Activated CD4-positive, alpha-beta T cell treated with anti-CD3 and anti-CD28 coated beads, Interleukin-2, amount 50 U/mL, for 48 hours (primary cell): ENCODE measurements around the gene ALKBH3.

Experiments used
- DNase-seq, 2 experiments: peaks; one replicate each; pipeline ENCODE4 v3.0.0-alpha.2; 2020

ALKBH3 gene

DNA sequence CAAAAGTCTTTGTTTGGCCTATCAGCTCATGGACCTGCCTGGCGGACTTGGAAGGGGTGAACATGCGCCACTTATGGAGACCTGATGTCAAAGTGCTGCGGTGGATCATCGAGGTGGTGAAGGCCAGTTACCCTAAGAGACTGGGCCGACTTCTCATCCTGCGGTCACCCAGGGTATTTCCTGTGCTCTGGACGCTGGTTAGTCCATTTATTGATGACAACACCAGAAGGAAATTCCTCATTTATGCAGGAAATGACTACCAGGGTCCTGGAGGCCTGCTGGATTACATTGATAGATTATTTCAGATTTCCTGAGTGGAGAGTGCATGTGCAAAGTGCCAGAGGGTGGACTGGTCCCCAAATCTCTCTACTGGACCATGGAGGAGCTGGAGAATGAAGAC, 17.9 kb downstream of the ALKBH3 start:
- DNase-seq = no peak

DNA sequence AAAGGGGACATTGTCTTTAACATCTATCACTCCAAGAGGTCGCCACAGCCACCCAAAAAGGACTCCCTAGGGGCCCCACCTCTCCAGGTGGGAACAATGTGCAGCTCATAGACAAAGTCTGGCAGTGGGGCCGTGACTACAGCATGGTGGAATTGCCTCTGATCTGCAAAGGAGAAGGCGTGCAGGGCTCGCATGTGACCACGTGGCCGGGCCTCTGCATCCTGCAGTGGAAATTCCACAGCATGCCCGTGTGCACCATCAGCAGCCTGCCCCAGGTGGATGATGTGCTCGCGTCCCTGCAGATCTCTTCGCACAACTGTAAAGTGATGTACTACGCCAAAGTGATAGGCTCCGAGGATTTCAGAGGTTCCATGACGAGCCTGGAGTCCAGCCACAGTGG, 18.5 kb downstream of the ALKBH3 start:
- no peak for DNase-seq

DNA sequence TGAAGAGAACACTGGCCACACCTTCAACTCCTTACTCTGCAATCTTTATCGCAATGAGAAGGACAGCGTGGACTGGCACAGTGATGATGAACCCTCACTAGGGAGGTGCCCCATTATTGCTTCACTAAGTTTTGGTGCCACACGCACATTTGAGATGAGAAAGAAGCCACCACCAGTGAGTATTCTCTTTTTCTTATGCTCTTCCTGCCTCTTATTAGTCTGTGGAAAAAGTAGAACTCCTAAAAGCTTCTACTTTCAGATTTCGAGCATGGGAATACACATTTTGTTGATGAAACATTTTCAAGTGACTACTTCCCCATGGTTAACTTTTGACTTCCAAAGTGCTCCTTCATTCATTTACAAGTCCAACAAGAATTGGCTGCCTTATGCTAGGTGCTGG, 20.9 kb downstream of the ALKBH3 start:
- DNase-seq = no peak

DNA sequence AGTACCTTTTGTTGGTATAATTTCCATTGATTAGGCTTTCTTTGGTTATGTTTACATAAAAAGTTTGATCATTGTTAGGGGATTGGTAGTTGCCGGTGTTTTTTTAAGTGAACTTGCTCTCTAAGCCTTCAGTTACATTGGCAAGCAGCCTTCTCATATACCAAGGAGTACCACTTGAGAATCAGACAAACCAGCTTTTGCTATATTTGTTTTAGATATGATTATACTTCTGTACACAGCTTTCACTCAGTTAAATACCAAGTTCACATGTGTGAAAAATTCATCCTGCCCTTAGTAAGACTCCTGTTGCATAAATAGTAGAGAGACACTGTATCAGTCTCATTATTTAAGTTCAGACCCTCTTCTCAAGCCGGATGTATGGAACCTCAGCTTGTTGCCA, 22.4 kb downstream of the ALKBH3 start:
- no peak for DNase-seq

DNA sequence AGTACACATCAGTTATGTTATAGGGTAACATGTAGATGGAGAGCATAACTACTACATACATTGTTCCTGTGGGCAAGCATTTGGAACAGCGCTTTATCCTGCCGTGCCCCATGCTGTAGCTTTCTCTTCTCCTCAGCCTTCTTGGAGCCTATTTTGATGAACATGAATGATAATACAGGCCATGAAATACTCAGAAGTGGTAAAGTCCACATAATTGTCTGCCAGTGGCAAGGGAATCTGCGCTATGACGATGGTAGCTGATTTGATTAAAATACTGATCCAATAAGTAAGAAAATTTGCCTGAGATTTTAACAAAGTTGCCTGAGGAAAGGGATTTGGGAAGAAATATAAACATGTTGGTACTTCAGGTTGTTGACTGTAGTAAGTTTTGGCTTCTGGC, 23.3 kb downstream of the ALKBH3 start:
- DNase-seq = no peak

DNA sequence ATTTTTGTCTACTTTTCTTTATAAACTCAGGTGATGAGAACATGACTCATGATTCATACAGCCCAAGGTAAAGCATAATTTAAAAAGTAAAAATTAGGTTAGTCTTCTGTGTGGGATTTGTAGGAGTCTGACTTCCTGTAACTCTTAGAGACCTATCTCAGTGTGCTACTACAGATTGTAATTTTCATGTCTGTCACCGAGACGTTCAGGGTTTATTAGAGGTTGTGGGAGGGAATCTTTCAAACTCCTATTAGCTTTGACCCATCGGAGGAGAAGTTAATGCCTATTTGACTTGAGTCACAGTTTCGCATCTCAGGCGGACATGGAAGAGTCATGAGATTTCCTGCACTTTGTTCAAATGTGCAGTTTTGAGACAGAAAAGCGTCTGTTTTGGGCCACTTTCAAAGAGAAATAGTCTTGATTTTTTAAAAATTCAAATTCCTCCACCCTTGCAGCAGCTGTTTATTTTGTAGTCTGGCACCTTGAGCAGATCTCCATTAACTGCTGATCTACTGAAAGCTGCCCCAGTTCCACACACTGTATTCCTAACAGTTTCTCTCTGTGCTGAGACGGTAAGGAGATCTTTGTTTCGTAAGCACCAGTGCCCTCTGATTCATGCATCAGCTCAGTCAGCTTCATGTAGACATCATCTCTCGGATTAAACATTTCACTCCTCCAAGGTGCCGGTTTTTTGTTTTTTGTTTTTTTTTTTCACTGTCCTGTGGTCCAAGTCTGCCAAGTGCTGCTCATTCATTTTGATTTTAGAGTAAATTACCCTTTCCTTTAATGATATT, 24.3 kb downstream of the ALKBH3 start:
- DNase-seq = no peak

DNA sequence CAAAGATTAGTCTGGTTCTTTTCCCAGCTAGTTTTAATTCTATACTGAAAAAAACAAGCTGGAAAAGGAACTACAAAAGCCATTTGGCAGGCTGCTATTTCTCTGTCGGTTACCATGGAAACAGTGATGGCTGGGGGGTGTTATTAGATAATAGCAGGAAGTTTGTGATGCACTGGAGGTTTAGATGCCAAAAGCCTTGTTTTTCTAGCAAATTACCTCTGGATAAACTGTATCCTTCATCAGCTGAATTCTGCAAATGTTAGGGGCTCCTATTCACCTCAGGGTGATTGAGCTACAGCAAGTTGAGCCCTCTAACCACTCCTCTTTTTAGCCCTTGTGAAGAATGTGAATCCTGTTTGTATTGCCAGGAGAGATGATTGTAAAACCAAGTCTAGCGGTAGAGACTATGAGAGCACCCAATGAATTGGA, 25.2 kb downstream of the ALKBH3 start:
- DNase-seq = no peak

DNA sequence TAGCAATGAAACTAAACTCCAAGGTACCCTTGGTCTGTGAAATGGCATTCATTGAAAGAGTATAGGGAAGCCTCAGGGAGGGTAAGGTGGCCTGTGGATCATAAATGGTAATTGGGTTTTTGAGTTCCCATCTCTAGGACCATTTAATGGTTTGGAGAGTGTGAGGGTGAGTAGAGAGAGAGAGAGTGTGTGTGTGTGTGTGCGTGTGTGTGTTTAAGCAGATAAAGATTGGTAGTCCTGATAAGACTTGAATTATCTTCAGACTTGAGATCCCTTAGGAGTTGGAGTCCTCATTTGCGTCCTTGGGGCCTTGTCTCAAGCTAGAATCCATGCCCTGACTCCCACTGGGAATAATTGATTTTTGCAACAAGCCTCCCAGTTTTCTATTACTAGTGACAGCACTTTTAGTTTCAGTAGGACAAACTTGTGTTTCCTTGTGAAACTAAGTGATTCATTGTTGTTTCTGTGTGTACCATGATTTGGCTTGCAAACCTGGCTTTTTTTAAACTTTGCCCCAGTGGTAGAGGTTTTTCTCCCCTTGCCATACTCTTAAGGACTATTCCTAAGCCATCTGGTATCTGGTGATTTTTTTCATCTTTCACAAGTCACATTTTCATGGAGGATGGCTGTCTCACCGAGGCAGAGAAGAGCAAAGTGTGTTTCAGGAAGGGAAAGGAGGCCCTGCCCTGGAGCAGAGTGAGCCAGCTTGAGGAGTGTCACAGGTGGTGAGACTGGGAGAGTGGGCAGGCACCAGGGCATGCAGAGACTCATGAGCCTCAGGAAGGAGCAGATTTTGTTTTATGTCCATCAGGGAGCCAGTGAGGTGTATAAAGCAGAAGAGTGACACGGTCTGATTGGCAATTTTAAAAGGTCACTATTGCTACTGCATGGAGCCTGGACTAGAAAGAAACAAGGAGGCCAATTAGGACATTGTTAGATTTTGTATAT, 26.7 kb downstream of the ALKBH3 start:
- no peak for DNase-seq

DNA sequence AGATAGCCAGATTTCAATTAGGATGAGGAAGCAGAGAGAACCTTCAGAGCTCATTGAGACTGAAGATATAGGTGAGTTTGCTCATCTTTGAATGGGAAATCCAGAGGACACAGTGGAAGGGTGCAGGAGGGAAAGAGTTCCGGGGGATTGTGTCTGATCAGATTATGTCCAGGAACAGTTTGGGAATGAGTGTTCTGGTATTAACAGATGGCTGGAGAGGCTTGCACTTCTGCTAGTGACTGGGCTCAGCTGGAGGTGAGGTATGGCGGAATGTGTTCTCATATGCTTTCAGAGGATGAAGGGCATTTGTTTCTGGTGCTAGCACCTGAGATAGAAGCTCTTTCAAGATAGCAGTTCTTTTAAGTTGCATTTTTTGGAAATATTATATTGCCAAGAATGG, 27.6 kb downstream of the ALKBH3 start:
- DNase-seq = no peak

DNA sequence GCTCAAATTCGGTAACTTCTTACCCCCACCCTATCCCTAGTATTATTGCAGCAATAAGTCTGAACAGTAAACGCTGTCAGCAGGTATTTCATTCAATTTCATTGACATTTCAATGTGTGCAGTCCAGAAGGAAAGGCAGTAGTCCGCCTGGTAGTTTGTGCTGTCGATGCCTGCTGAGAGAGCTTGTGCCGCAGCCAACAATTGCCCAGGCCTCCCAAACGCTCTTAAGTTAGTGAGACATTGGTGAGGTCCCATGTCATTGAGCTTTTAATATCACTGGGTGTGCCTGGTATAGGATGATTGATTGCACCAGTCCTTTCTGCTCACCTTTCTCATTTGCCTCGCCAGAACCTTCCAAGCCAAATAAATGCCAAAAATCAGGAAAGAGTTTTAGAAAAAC, 28.1 kb downstream of the ALKBH3 start:
- no peak for DNase-seq

DNA sequence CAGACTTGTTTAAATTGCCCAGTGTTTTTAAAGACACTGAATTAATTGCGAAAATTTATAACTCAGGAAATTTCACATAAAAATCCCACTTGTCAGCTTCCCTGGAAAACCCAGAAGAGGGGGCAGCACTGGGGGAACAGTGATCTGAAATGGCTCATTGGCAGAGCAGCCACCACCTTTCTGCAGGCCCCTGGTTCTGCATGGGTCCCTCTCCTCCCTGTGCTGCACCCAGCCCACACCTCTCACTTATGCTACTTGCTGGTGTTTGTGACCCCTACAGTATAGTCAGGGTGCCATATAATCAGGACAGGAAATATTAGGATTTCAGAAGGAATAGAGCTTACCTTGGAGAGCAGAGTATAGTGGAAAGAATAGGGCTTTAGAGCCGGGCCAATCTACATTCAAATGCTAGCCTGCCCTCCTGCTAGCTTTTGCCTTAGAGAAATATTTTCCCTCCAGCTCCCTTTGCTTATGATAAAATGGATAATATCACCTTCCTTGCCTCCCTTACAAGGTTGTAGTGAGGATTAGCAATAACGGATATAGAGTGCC, 33.3 kb downstream of the ALKBH3 start:
- DNase-seq = no peak

DNA sequence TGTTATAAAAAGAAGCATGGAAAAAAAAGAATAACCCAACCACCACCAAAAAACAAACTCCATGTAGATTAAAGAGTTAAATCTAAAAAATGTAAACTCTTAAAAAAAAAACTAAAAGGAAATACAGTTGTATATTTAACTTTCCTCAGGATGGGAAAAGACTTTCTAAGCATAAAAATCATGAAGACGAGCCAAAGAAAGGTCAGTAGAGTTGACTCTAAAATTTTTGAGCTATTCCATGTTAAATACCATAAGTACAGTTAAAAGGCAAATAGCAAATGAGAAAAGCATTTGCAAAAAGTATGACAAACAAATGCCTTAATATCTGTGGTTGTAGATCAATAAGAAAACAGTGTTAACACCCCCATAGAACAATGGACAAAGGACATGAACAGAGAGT, 33.8 kb downstream of the ALKBH3 start:
- DNase-seq = no peak

DNA sequence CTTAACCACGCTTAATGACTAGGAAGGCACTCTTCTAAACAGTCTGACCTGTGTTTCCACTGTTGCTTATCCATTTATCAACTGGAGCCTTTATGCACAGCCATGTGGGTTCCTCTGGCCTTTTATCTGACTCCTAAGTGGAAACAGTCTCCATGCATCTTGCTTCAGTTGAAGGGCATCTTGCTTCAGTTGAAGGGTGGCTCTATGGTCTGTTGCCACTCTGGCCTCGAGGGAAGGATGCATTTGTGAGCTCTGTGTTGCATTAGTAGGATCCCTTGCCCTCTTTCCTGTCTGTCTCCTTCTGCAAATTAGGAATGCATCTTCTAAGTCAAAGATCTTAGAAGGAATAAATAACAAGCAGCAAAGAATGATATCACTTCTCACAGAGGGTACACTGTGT, 36.0 kb downstream of the ALKBH3 start:
- DNase-seq = no peak

DNA sequence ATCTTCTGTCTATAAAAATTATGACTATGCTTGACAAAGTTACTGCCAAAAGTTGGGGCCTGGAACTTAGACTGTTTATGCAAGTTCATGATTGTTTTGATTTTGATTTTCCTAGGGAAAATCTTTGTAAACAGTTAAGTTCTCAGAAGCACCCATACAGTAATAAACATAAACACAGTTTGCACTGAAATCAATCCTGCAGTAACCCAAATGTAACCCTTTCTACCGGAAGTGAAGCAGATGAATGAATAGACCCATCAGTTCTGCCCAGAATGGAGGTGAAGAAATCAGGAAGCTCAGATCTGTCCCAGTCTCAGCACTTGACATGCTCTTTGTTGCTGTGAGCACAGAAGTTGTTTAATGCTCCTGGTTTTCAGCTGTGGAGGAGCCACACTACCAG, 37.2 kb downstream of the ALKBH3 start:
- no peak for DNase-seq

DNA sequence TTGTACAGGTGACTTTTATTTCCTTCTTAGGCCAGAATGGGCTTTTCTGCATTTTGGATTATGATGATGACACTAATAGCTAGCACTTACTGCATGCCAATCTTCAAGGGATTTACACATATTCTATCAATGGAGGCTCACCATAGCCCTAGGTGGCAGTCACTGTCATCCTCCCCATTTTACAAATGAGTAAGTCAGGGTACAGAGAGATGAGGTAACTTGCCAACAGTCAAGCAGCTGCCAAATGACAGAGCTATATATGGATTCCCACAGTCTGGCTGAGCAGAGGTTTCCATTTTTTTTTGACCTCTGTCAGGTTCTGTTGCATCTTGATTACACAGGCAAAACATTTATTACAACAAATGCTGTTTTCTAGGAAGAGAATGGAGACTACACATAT, 38.0 kb downstream of the ALKBH3 start:
- no peak for DNase-seq

DNA sequence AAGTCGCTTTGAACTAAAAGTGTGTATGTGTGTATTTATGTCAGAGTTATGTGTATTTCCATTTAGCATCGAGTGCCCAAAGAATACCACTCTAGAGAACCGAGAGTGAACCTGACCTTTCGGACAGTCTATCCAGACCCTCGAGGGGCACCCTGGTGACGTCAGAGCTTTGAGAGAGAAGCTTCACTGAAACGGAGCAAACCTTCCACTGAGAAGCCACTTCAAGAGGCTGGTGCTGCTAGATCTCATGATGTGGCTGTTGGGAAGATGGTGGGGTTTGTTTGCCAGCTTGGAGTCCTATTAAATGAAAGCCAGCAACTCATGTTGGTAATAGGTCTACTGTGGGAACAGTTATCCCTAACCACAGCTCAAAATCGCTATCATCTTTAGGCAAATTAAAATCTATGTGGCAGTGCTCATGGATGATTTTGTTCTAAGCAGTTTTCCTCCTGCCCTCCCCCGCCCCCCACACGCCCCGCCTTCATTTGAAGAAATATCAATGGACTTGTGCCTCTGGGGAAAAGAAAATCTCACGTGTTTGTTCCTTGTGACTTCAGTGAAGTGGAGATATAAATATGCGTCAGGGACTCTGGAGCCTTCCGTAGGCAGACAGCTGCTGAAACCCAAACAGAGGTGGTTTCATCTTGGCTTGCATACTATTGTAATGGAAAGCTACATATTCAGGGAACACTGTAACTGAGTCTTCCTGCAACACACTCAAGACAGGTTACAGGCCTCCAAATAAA, 39.4 kb downstream of the ALKBH3 start:
- no peak for DNase-seq

DNA sequence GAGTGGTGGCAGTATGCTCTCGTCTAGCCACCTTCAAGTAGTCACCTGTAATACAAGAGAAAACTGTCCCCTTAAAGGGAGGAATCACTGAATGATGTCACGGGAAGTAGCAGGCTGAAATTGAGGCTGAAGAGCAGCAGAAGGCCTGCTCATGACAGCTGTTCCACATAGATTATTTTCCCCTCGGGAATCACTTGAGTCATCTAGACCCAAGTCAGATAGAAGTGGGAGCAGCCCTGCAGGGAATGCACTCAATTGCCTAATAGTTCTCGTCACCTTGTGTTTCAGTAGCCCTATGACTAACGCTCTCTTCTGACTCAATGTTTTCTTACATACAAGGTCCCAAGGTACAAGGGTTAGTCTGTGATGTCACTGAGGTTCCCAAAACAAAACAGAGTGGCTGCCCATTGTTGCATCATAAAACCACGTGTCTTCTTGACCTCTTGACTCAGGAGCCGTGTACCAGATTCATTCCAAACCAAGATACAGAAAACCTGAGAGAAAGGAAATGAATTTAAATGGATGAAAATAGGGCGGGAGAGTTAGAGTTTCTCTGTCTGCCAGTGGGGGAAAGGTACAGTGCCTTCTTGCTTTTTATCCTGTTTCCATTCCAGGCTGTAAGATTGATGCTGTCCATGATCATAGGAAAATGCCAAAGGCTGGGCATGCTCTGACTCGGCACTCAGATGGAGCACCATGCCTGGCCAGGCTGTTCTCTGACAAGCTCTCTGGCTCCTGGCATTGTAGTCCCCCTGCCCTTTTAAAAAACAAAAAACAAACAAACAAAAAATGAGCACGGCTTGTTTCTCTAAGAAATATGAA, 40.2 kb downstream of the ALKBH3 start:
- DNase-seq = peak; percentile 9 to 27

DNA sequence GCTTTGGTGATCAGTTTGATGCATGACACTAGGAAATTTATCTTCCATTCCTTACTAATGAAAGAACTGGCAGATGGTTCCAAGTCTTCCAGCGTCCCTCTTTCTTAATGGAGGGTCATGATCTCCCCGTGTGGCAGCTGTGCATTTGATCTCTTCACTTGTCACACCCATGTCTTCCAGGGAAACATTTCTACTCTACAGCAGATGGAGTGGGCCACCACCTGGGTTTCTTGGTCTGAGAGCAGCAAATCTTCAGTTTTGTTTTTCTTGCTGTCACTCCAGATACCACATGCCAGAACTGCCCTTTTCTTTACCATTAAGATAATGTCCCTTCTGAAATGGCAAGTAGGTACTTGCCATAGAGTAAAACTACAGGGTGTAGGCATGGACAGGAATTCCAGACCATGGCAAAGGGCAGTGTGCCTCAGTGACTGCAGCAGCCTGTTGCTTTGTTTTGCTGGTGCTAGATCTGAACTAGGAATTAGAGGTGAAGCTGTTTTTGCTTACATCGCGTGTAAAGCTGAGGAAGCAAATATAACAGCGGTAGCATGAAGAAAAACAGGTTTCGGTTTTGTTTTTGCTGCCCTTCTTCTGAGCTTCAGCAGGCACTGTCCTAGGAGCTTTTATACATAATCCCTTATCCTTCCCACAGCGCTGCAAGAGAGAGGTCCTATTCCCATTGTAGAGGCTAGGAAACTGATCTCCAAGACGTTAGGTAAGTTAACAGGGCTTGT, 41.1 kb downstream of the ALKBH3 start:
- DNase-seq = no peak

DNA sequence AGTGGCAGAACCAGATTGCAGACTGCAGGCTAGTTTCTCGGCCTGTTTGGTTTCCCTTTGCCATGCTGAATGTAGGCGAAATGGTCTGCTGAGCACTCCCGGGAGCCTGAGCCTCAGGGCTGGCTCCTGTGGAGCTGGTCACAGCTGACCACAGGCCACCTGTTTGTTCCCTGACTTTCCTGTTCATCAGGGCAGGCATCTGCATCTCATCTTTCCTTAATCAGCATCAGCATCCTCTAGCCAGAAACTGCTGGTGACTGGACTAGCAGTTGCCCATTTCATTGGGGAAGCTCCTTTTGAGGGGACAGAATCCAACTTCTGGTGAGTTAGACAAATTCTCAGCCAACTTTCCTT, 41.6 kb downstream of the ALKBH3 start:
- DNase-seq = no peak

DNA sequence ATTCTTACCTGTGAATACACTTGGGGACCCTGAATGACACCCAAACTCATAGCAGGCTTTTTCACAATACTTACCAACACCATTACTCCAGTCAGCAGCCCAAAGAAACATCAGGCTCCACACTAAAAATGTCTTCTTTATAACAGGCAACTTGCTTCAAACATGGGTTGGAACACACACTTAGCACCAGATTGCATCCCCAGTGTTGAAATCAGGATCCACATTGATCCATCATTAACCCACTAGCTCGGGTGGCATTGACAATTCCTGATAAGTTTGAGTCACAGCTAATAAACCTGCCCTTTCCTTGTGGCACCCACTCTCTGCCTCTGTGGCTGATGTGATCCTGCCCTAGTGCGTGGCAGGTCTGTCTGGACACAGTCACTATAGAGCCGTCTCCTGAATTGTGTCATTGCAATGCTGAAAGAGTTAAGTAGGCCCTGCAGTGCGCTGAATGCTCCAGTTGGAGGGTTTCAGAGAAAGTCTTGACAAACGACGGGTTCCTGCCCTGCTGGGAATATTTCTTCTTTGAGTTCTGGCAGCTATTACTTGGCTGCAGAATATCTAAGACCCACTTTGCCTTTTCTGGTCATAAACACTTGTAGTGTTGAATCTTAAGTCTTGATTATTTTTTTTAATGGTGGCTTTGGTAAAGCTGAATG, 42.2 kb downstream of the ALKBH3 start:
- no peak for DNase-seq
